PC-3 (cell line): ENCODE measurements around the gene TMEM184A. TPM values are rescaled to one million over a fixed set of nuclear protein-coding genes. Genes with fewer than 3 reads are reported as not detected.
A peak's percentile ranks its signal among the peaks of the same experiment; 100 is the strongest.

Experiments used
- ATAC-seq: fragments of 200-7000 bp; cut with Tn5 transposase; 2 replicates; pipeline ENCODE4 v1.9.1; 2020; ENCODE audit warnings: mild to moderate bottlenecking, moderate library complexity
- BruUV-seq: library from RNA; stranded (reverse); fragments of 400-500 nt; replicated peaks from 2 replicates; lab custom pipeline; 2021; lab: Mats Ljungman, UMichigan
- CTCF ChIA-PET: fragments of 300-600 bp; sonication (Branson Sonifier 250); formaldehyde crosslinking; loops from one replicate; lab custom pipeline; 2022; ENCODE audit warnings: antibody characterized with exemption; lab: Charles Lee
- POLR2A ChIA-PET: fragments of 300-600 bp; sonication (Branson Sonifier 250); formaldehyde crosslinking; loops from one replicate; lab custom pipeline; 2022; ENCODE audit warnings: antibody characterized with exemption; ENCODE audit not compliant: unreplicated experiment; lab: Charles Lee
- DNase-seq: peaks from one replicate; pipeline ENCODE4 v3.0.0-alpha.2; 2015
- H2AFZ ChIP-seq: fragments of 300-600 bp; sonication (generic); 2 replicates; pipeline ENCODE4 v1.6.0; 2016; ENCODE audit warnings: antibody characterized with exemption, low read length
- H3F3A ChIP-seq: fragments of 300-600 bp; sonication (generic); one replicate; pipeline ENCODE4 v1.6.0; 2017; ENCODE audit warnings: antibody characterized with exemption, low read length, control low read depth, mild to moderate bottlenecking; ENCODE audit not compliant: unreplicated experiment
- H3K27ac ChIP-seq: fragments of 300-600 bp; sonication (generic); 2 replicates; pipeline ENCODE4 v1.5.1; 2016; ENCODE audit warnings: mild to moderate bottlenecking, low read length
- H3K27me3 ChIP-seq: fragments of 300-600 bp; sonication (generic); 2 replicates; pipeline ENCODE4 v1.6.1; 2016; ENCODE audit warnings: low read length, mixed read lengths
- H3K36me3 ChIP-seq: fragments of 300-600 bp; sonication (generic); 2 replicates; pipeline ENCODE4 v1.6.1; 2016; ENCODE audit warnings: low read depth, mixed run types, low read length, mixed read lengths
- H3K4me1 ChIP-seq: fragments of 300-600 bp; sonication (generic); 2 replicates; pipeline ENCODE4 v1.5.1; 2016; ENCODE audit warnings: low read length; ENCODE audit not compliant: insufficient read depth
- H3K4me2 ChIP-seq: fragments of 300-600 bp; sonication (generic); 2 replicates; pipeline ENCODE4 v1.6.0; 2016; ENCODE audit warnings: low read length
- H3K4me3 ChIP-seq: fragments of 300-600 bp; sonication (generic); 2 replicates; pipeline ENCODE4 v1.5.1; 2016; ENCODE audit warnings: mild to moderate bottlenecking, low read length, mixed read lengths
- H3K79me2 ChIP-seq: fragments of 300-600 bp; sonication (generic); 2 replicates; pipeline ENCODE4 v1.6.1; 2017; ENCODE audit warnings: low read length, mixed read lengths
- H3K9ac ChIP-seq: fragments of 300-600 bp; sonication (generic); 2 replicates; pipeline ENCODE4 v1.6.0; 2016; ENCODE audit warnings: mild to moderate bottlenecking, low read length
- H3K9me2 ChIP-seq: fragments of 300-600 bp; sonication (generic); replicated peaks from 2 replicates; pipeline ENCODE4 v1.6.1; 2016; ENCODE audit warnings: mixed run types, low read length, mixed read lengths
- H3K9me3 ChIP-seq: fragments of 300-600 bp; sonication (generic); 2 replicates; pipeline ENCODE4 v1.6.1; 2016; ENCODE audit warnings: low read length, mixed read lengths
- H4K20me1 ChIP-seq: fragments of 300-600 bp; sonication (generic); 2 replicates; pipeline ENCODE4 v1.6.1; 2016; ENCODE audit warnings: low read length, mixed read lengths
- EZH2 ChIP-seq: fragments of 300-600 bp; sonication (generic); IDR thresholded peaks from one replicate; pipeline ENCODE4 v1.6.1; 2017; ENCODE audit warnings: antibody characterized with exemption, mild to moderate bottlenecking, low read length; ENCODE audit not compliant: unreplicated experiment
- EZH2phosphoT487 ChIP-seq: fragments of 300-600 bp; sonication (generic); IDR thresholded peaks from 2 replicates; pipeline ENCODE4 v1.6.1; 2018; ENCODE audit warnings: mild to moderate bottlenecking, antibody characterized with exemption, low read length, borderline replicate concordance
- intact Hi-C: fragments of 100-400 bp; cut with micrococcal nuclease; formaldehyde crosslinking; loops from 2 replicates; pipeline ENCODE4 v1.9.0; 2023
- total RNA-seq: library from RNA; depleted of rRNA; stranded (reverse); fragments of >200 nt; gene quantifications from 2 replicates; pipeline ENCODE4 v1.2.3, GENCODE V29; 2014
- TF ChIP-seq, protein P1 (sequence below): fragments of 300-600 bp; sonication (generic); conservative IDR thresholded peaks from 2 replicates; pipeline ENCODE4 v1.5.1; 2017; ENCODE audit warnings: antibody characterized with exemption, low read depth, mild to moderate bottlenecking, low read length

Gene TMEM184A
- total RNA-seq, 1 experiment from 2014 or later, result 23.1 TPM

DNA sequence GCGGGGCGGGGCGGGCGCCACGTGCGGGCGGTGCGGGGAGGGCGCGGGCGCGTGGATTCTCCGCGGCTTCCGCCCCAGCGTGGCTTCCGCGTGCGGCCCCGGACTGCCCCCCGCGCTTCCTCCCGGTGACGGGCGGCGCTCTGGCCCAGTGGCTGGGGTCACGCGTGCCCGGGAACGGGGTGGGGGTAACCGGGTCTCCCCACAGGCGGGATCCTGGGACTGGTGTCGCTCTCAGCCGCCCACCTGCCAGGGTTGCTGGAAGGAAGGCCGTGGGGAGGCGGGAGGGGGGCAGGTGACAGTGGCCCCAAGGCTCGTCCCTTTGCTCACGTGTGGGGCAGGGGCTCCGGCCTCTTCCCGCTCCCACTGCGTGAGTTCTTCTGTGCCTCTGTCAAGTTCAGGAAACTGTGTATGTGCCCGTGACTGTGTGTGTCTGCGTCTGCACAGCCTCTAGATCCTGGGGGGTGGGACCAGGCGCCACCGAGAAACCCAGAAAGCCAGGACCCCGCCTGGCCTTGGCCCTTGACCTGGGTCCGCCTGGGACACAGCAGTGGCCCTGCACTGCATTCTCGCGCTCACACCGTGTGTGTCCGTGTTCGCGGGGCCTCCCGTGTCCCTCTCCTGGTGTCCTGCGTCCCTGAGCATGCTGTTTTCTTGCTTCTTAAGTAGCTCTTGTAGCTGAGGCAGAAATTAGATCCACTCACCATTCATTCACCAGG lies 24.6 kb downstream of the TMEM184A start:
- Histone ChIP-seq H3K4me2 (peak overlapping the region; percentile 96), H2AFZ (no peak overlapping the region), H4K20me1 (peaks cover 8% of the 10 kb centered on the region; the same call in 1 of the 2 replicates), H3K4me1 (peaks cover 24% of the 10 kb centered on the region), H3K79me2 (peaks cover 50% of the 10 kb centered on the region), H3K9ac (peak overlapping the region; percentile 85), H3K9me3 (no peaks in the 10 kb centered on the region), H3K27ac (peak overlapping the region; percentile 97), H3F3A (peaks cover 7% of the 10 kb centered on the region), H3K36me3 (no peaks in the 10 kb centered on the region; the same call in 1 of the 2 replicates), H3K27me3 (no peaks in the 10 kb centered on the region), H3K9me2 (no peaks in the 10 kb centered on the region), H3K4me3 (peak overlapping the region; percentile 88)
- intact Hi-C loops, result no loop called here
- ATAC-seq (no peak), DNase-seq (peak; percentile 38)
- ChIA-PET CTCF (interaction anchor here (0.6 to 1.0 kb wide), 2 partner anchors 18 to 21 kb away, joined by 3 read pairs; no protein-coding TSS in a partner anchor), POLR2A (interaction anchor here (1.8 kb wide), 1 partner anchor 24 kb away, joined by 8 read pairs; the partner anchor contains the start of gene TMEM184A)
- TF ChIP-seq EZH2phosphoT487 (no peak), EZH2 (no peak)
- TF ChIP-seq, protein P1, sequence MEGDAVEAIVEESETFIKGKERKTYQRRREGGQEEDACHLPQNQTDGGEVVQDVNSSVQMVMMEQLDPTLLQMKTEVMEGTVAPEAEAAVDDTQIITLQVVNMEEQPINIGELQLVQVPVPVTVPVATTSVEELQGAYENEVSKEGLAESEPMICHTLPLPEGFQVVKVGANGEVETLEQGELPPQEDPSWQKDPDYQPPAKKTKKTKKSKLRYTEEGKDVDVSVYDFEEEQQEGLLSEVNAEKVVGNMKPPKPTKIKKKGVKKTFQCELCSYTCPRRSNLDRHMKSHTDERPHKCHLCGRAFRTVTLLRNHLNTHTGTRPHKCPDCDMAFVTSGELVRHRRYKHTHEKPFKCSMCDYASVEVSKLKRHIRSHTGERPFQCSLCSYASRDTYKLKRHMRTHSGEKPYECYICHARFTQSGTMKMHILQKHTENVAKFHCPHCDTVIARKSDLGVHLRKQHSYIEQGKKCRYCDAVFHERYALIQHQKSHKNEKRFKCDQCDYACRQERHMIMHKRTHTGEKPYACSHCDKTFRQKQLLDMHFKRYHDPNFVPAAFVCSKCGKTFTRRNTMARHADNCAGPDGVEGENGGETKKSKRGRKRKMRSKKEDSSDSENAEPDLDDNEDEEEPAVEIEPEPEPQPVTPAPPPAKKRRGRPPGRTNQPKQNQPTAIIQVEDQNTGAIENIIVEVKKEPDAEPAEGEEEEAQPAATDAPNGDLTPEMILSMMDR, result no peak
- no TSS peak for BruUV-seq

DNA sequence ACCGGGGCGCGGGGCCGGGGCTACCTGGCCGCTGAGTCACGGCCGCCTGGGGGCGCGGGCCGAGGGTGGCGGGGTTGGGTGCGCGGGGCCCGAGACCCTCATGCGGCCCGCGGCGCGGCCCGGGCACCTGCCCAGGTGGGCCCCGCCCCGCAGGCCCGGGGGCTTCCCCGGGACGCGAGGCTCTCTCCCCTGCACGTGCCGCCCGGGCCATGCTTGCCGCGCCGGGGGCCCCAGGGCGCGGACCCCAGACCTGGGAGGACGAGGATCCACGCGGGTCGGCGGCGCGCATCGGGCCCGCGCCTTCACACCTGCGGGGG lies 25.1 kb downstream of the TMEM184A start:
- ChIA-PET CTCF (no interaction called here), POLR2A (interaction anchor here (1.8 kb wide), 1 partner anchor 25 kb away, joined by 8 read pairs; the partner anchor contains the start of gene TMEM184A)
- H3K79me2 ChIP-seq, result peaks cover 45% of the 10 kb centered on the region
- H3K4me3 ChIP-seq, result peak overlapping the region; percentile 88
- H3F3A ChIP-seq, result peaks cover 7% of the 10 kb centered on the region
- peaks cover 23% of the 10 kb centered on the region for H3K4me1 ChIP-seq
- no peak overlapping the region for H2AFZ ChIP-seq
- peak overlapping the region; percentile 97 for H3K27ac ChIP-seq
- ATAC-seq, result no peak
- BruUV-seq, result no TSS peak
- no peaks in the 10 kb centered on the region for H3K9me3 ChIP-seq
- no peaks in the 10 kb centered on the region for H3K9me2 ChIP-seq
- no peak for TF ChIP-seq EZH2phosphoT487
- no peak for TF ChIP-seq EZH2
- TF ChIP-seq, protein P1, result no peak
- no peak overlapping the region for H3K4me2 ChIP-seq
- intact Hi-C loops, result no loop called here
- peak overlapping the region; percentile 85; the same call in 1 of the 2 replicates for H3K9ac ChIP-seq
- no peaks in the 10 kb centered on the region; the same call in 1 of the 2 replicates for H3K36me3 ChIP-seq
- H4K20me1 ChIP-seq, result peaks cover 8% of the 10 kb centered on the region; the same call in 1 of the 2 replicates
- no peaks in the 10 kb centered on the region for H3K27me3 ChIP-seq
- no peak for DNase-seq
